Measurements from ENCODE around the gene CPEB3.

Gene CPEB3

GRCh38 chr10:92213049-92213448, 77.8 kb downstream of the CPEB3 start:
- DNase-seq (ENCODE audit: low read depth), result no peak

GRCh38 chr10:92208736-92209135, 82.1 kb downstream of the CPEB3 start:
- DNase-seq (ENCODE audit: low read depth), result no peak

- no peak for DNase-seq (ENCODE audit: low read depth)
Measured at GRCh38 chr10:92208157-92208720, 82.6 kb downstream of the CPEB3 start.

GRCh38 chr10:92207061-92207460, 83.8 kb downstream of the CPEB3 start:
- no peak for DNase-seq (ENCODE audit: low read depth)

GRCh38 chr10:92203919-92204623, 86.8 kb downstream of the CPEB3 start:
- no peak for DNase-seq (ENCODE audit: low read depth)

- DNase-seq (ENCODE audit: low read depth), result no peak
Measured at GRCh38 chr10:92202536-92202935, 88.3 kb downstream of the CPEB3 start.

GRCh38 chr10:92200564-92200963, 90.3 kb downstream of the CPEB3 start:
- no peak for DNase-seq (ENCODE audit: low read depth)

- DNase-seq (ENCODE audit: low read depth), result no peak
Measured at GRCh38 chr10:92187101-92187500, 103.8 kb downstream of the CPEB3 start.

- no peak for DNase-seq (ENCODE audit: low read depth)
Measured at GRCh38 chr10:92184977-92185376, 105.9 kb downstream of the CPEB3 start.

- DNase-seq (ENCODE audit: low read depth), result no peak
Measured at GRCh38 chr10:92183199-92183598, 107.7 kb downstream of the CPEB3 start.

GRCh38 chr10:92181575-92181974, 109.3 kb downstream of the CPEB3 start:
- no peak for DNase-seq (ENCODE audit: low read depth)

GRCh38 chr10:92180399-92180798, 110.5 kb downstream of the CPEB3 start:
- DNase-seq (ENCODE audit: low read depth), result no peak

- no peak for DNase-seq (ENCODE audit: low read depth)
Measured at GRCh38 chr10:92177546-92177945, 113.3 kb downstream of the CPEB3 start.

GRCh38 chr10:92175164-92175563, 115.7 kb downstream of the CPEB3 start:
- DNase-seq (ENCODE audit: low read depth), result no peak

GRCh38 chr10:92173996-92174395, 116.9 kb downstream of the CPEB3 start:
- DNase-seq (ENCODE audit: low read depth), result no peak

GRCh38 chr10:92164036-92164696, 126.7 kb downstream of the CPEB3 start:
- DNase-seq (ENCODE audit: low read depth), result no peak

- DNase-seq (ENCODE audit: low read depth), result no peak
Measured at GRCh38 chr10:92162541-92162940, 128.3 kb downstream of the CPEB3 start.

- no peak for DNase-seq (ENCODE audit: low read depth)
Measured at GRCh38 chr10:92156874-92157773, 133.8 kb downstream of the CPEB3 start.

GRCh38 chr10:92150823-92151222, 140.1 kb downstream of the CPEB3 start:
- DNase-seq (ENCODE audit: low read depth), result no peak

GRCh38 chr10:92149261-92149660, 141.6 kb downstream of the CPEB3 start:
- no peak for DNase-seq (ENCODE audit: low read depth)

GRCh38 chr10:92146781-92147180, 144.1 kb downstream of the CPEB3 start:
- no peak for DNase-seq (ENCODE audit: low read depth)

- no peak for DNase-seq (ENCODE audit: low read depth)
Measured at GRCh38 chr10:92146107-92146506, 144.8 kb downstream of the CPEB3 start.
